HUES64 (cell line): Measurements from ENCODE around the gene PARP6.
A peak's percentile ranks its signal among the peaks of the same experiment; 100 is the strongest.

ENCODE experiments used
- H3K27ac ChIP-seq: 2 replicates; pipeline ENCODE4 v1.7.0; 2013; ENCODE audit warnings: low read depth, low read length, inconsistent platforms
- H3K27me3 ChIP-seq: 2 replicates; pipeline ENCODE4 v1.6.1; 2013; ENCODE audit warnings: mild to moderate bottlenecking, low read length; ENCODE audit not compliant: insufficient read depth
- H3K36me3 ChIP-seq: 2 replicates; pipeline ENCODE4 v1.6.1; 2013; ENCODE audit warnings: mild to moderate bottlenecking, low read length; ENCODE audit not compliant: insufficient read depth
- H3K4me1 ChIP-seq: 2 replicates; pipeline ENCODE4 v1.6.1; 2013; ENCODE audit warnings: mild to moderate bottlenecking, low read length, moderate library complexity; ENCODE audit not compliant: insufficient read depth
- H3K4me3 ChIP-seq: 2 replicates; pipeline ENCODE4 v1.5.1; 2013; ENCODE audit warnings: mild to moderate bottlenecking, low read length, moderate library complexity
- H3K9ac ChIP-seq: 2 replicates; pipeline ENCODE4 v1.6.1; 2013; ENCODE audit warnings: mild to moderate bottlenecking, low read depth, low read length
- H3K9me3 ChIP-seq: 2 replicates; pipeline ENCODE4 v1.6.1; 2013; ENCODE audit warnings: low read depth, low read length; ENCODE audit not compliant: insufficient read depth
- WGBS: fragments of 150-250, 120-280 bp; methylation state at CpG from one replicate; pipeline ENCODE4 v1.1.7; 2013; ENCODE audit warnings: missing lambda C conversion rate; 5-methylcytosine and 5-hydroxymethylcytosine counted together

PARP6 gene

GRCh38 chr15:72197460-72198355 is 74.6 kb downstream of the PARP6 start, which contains the start of gene GRAMD2A:
Gene GRAMD2A (minus strand): TSS chr15:72197787.
- Histone ChIP-seq H3K27ac (no peak within 1 kb of the TSS), H3K4me1 (0 out of 2 replicates have a peak, but pooled peaks cover 6% of the 10 kb centered on the region), H3K9me3 (no peaks in the 10 kb centered on the region), H3K36me3 (peaks cover 42% of the 10 kb centered on the region), H3K4me3 (peak within 1 kb of the TSS; percentile 70), H3K9ac (peak within 1 kb of the TSS; percentile 29; the same call in 1 of the 2 replicates), H3K27me3 (peaks cover 32% of the 10 kb centered on the region)
- WGBS, result 8% methylated on average over 73 of the region's 83 CpGs

GRCh38 chr15:72197041-72197459 is 75.3 kb downstream of the PARP6 start:
- 4% methylated on average over 35 of the region's 35 CpGs for WGBS
- Histone ChIP-seq H3K9ac (peak overlapping the region; percentile 29; the same call in 1 of the 2 replicates), H3K27ac (no peak overlapping the region), H3K4me1 (0 out of 2 replicates have a peak, but pooled peaks cover 6% of the 10 kb centered on the region), H3K9me3 (no peaks in the 10 kb centered on the region), H3K4me3 (peak overlapping the region; percentile 70), H3K36me3 (peaks cover 36% of the 10 kb centered on the region), H3K27me3 (peaks cover 32% of the 10 kb centered on the region)

GRCh38 chr15:72196409-72197040 is 75.8 kb downstream of the PARP6 start:
- H3K9me3 ChIP-seq, result no peaks in the 10 kb centered on the region
- H3K4me3 ChIP-seq, result peak overlapping the region; percentile 70
- H3K27ac ChIP-seq, result no peak overlapping the region
- peaks cover 32% of the 10 kb centered on the region for H3K27me3 ChIP-seq
- H3K36me3 ChIP-seq, result peaks cover 31% of the 10 kb centered on the region
- H3K9ac ChIP-seq, result peak overlapping the region; percentile 29; the same call in 1 of the 2 replicates
- 57% methylated on average over 13 of the region's 13 CpGs for WGBS
- 0 out of 2 replicates have a peak, but pooled peaks cover 6% of the 10 kb centered on the region for H3K4me1 ChIP-seq

- H3K9ac ChIP-seq, result no peak overlapping the region
- no peak overlapping the region for H3K27ac ChIP-seq
- no peaks in the 10 kb centered on the region for H3K9me3 ChIP-seq
- 70% methylated on average over 6 of the region's 6 CpGs for WGBS
- no peak overlapping the region for H3K4me3 ChIP-seq
- H3K27me3 ChIP-seq, result peaks cover 32% of the 10 kb centered on the region
- peaks cover 16% of the 10 kb centered on the region for H3K36me3 ChIP-seq
- 0 out of 2 replicates have a peak, but pooled peaks cover 6% of the 10 kb centered on the region for H3K4me1 ChIP-seq
Measured at GRCh38 chr15:72195101-72195511, 77.2 kb downstream of the PARP6 start.

DNA sequence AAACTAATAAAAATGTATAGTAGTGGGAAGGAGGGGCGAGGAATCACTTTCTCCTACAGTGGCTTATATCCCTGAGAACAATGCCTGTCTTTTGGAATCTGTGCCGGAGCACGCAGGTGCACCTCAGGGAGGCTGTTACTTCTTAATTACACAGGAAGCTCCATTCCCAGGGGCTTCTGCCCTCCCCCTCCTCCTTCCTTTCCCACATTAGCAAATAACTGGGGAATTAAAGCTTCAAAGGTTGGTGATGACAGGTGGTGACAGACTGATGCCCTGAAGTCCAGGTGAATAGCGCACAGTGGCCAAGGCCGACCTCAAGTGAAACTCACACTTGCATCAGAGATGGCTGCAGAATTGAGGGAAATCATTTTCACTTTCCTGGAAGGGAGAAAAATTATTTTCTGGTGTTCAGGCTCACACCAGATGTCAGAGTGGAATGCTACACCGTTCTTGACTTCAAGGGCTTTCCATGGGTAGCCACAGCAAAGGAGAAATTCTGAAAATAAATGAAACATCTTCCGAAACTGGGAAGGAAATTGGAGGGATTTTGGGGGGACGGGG is 78.4 kb downstream of the PARP6 start:
- Histone ChIP-seq H3K9me3 (no peaks in the 10 kb centered on the region), H3K27ac (no peak overlapping the region), H3K9ac (no peak overlapping the region), H3K4me3 (no peak overlapping the region), H3K36me3 (peaks cover 5% of the 10 kb centered on the region), H3K4me1 (0 out of 2 replicates have a peak, but pooled peaks cover 6% of the 10 kb centered on the region), H3K27me3 (peaks cover 32% of the 10 kb centered on the region)
- 66% methylated on average over 8 of the region's 8 CpGs for WGBS

DNA sequence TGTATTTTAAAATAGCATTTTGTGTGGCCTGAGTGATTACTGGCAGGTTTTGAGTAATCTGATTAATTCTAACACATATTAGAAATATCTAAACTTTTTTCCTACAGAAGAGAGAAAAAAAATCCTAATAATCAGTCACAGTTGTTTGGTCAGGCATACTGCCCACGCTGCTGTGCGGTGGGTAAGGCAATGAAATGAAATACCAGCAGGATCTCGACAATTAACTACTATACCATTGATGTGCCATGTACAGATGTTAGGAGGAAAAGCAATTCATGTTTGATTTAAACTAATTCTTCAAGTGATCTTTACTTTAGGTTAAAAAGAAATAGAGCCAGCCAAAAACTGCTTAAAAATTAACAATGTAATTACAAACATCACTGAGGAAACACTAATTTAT is 79.9 kb downstream of the PARP6 start:
- Histone ChIP-seq H3K4me1 (0 out of 2 replicates have a peak, but pooled peaks cover 6% of the 10 kb centered on the region), H3K36me3 (no peaks in the 10 kb centered on the region), H3K27me3 (peaks cover 30% of the 10 kb centered on the region), H3K9me3 (no peaks in the 10 kb centered on the region), H3K9ac (no peak overlapping the region), H3K27ac (no peak overlapping the region), H3K4me3 (no peak overlapping the region)
- WGBS, result no CpG with 5 or more reads among the region's 3 CpGs
